DND-41 (cell line): ENCODE data around the gene TBCB.
"Not testable (repeated sequence)": the region's sequence is repeated elsewhere in the genome, so short reads cannot be mapped to it uniquely, and the experiment has no call there.

Source experiments
- ATAC-seq: fragments of 200-7000 bp; cut with Tn5 transposase; 3 replicates; pipeline ENCODE4 v1.9.1; 2021; ENCODE audit warnings: low read depth; ENCODE audit not compliant: insufficient read depth
- DNase-seq: peaks from one replicate; pipeline ENCODE4 v3.0.0-alpha.2; 2020
- H2AFZ ChIP-seq: 2 replicates; pipeline ENCODE4 v1.6.0; 2012; ENCODE audit warnings: low read depth, low read length
- H3K27ac ChIP-seq: 2 replicates; pipeline ENCODE4 v1.5.1; 2012; ENCODE audit warnings: low read length, inconsistent platforms
- H3K27me3 ChIP-seq: fragments of 200-600 bp; sonication (generic); 2 replicates; pipeline ENCODE4 v1.6.0; 2012; ENCODE audit warnings: low read length, mild to moderate bottlenecking, inconsistent platforms; ENCODE audit not compliant: insufficient read depth, poor library complexity
- H3K36me3 ChIP-seq: 2 replicates; pipeline ENCODE4 v1.5.1; 2012; ENCODE audit warnings: low read length, inconsistent platforms; ENCODE audit not compliant: insufficient read depth
- H3K4me1 ChIP-seq: 2 replicates; pipeline ENCODE4 v1.5.1; 2012; ENCODE audit warnings: mild to moderate bottlenecking, low read length; ENCODE audit not compliant: insufficient read depth
- H3K4me2 ChIP-seq: 2 replicates; pipeline ENCODE4 v1.6.0; 2012; ENCODE audit warnings: mild to moderate bottlenecking, moderate library complexity, low read length, inconsistent platforms; ENCODE audit not compliant: insufficient read depth
- H3K4me3 ChIP-seq, 2 experiments: fragments of 200-600 bp in 1 of 2; shearing (Covaris generic) in 1 of 2; 2 replicates each; pipeline ENCODE4 v1.5.1; 2012 to 2016; ENCODE audit warnings: inconsistent platforms in 2 of 2, low read length in 2 of 2, mild to moderate bottlenecking in 2 of 2, low read depth in 1 of 2, moderate library complexity in 1 of 2
- H3K79me2 ChIP-seq: 2 replicates; pipeline ENCODE4 v1.6.0; 2012; ENCODE audit warnings: low read length, inconsistent platforms; ENCODE audit not compliant: insufficient read depth
- H3K9ac ChIP-seq: 2 replicates; pipeline ENCODE4 v1.6.0; 2012; ENCODE audit warnings: low read depth, mild to moderate bottlenecking, inconsistent platforms, low read length, moderate library complexity
- H3K9me3 ChIP-seq: 2 replicates; pipeline ENCODE4 v1.5.1; 2012; ENCODE audit warnings: low read length, moderate library complexity, mild to moderate bottlenecking, inconsistent platforms; ENCODE audit not compliant: insufficient read depth, severe bottlenecking
- H4K20me1 ChIP-seq: 2 replicates; pipeline ENCODE4 v1.6.0; 2012; ENCODE audit warnings: low read length; ENCODE audit not compliant: insufficient read depth
- CTCF ChIP-seq: IDR thresholded peaks from 2 replicates; pipeline ENCODE4 v1.5.1; 2012; ENCODE audit warnings: borderline replicate concordance, low read length, moderate library complexity, mild to moderate bottlenecking; ENCODE audit not compliant: poor library complexity, severe bottlenecking; ENCODE audit errors: extremely low read depth
- EZH2 ChIP-seq: IDR thresholded peaks from 3 replicates; pipeline ENCODE4 v1.6.1; 2012; ENCODE audit warnings: borderline replicate concordance, low read depth, mild to moderate bottlenecking, moderate library complexity, low read length, inconsistent platforms; ENCODE audit not compliant: severe bottlenecking

Gene TBCB

GRCh38 chr19:36115453-36116343 lies at the start of gene TBCB:
Gene TBCB, plus strand, starts transcription at chr19:36115468. Its CDS starts 93 bp downstream, at chr19:36115561.
- no peak for DNase-seq
- H3K4me3 ChIP-seq, result peak within 1 kb of the TSS; percentile 55 to 68; a peak in 3 of 4 replicates

GRCh38 chr19:36067681-36068080 lies 47.6 kb upstream of the TBCB start:
- TF ChIP-seq EZH2, result no peak
- TF ChIP-seq CTCF, result no peak
- Histone ChIP-seq H3K9me3 (no peaks in the 10 kb centered on the region), H3K27ac (no peak overlapping the region), H3K27me3 (no peaks in the 10 kb centered on the region), H3K9ac (no peak overlapping the region), H3K4me1 (no peaks in the 10 kb centered on the region), H3K36me3 (peaks cover 79% of the 10 kb centered on the region), H2AFZ (no peak overlapping the region), H3K4me3 (no peak overlapping the region), H3K4me2 (no peak overlapping the region), H4K20me1 (peaks cover 55% of the 10 kb centered on the region), H3K79me2 (peaks cover 58% of the 10 kb centered on the region)
- DNase-seq (no peak), ATAC-seq (no peak)

More at GRCh38 chr19:36115453-36116343, at the start of gene TBCB:
- Histone ChIP-seq H3K27me3 (no peaks in the 10 kb centered on the region), H3K27ac (peak within 1 kb of the TSS; percentile 79), H2AFZ (peak within 1 kb of the TSS; percentile 80), H4K20me1 (peaks cover 19% of the 10 kb centered on the region), H3K36me3 (peaks cover 64% of the 10 kb centered on the region), H3K9me3 (no peaks in the 10 kb centered on the region), H3K4me2 (peak within 1 kb of the TSS; percentile 96), H3K9ac (peak within 1 kb of the TSS; percentile 72), H3K79me2 (peaks cover 50% of the 10 kb centered on the region), H3K4me1 (peaks cover 38% of the 10 kb centered on the region)
- no peak for TF ChIP-seq CTCF
- no peak for TF ChIP-seq EZH2
- peak; percentile 40 for ATAC-seq

GRCh38 chr19:36068810-36069499 lies 46.3 kb upstream of the TBCB start:
- not testable (repeated sequence) for H3K9ac ChIP-seq, H3K9me3 ChIP-seq, H2AFZ ChIP-seq, H3K27ac ChIP-seq, H3K4me2 ChIP-seq, H3K27me3 ChIP-seq, H3K4me3 ChIP-seq, ATAC-seq, DNase-seq, H3K4me1 ChIP-seq
- peaks cover 58% of the 10 kb centered on the region for H3K79me2 ChIP-seq
- H4K20me1 ChIP-seq, result peaks cover 57% of the 10 kb centered on the region
- H3K36me3 ChIP-seq, result peaks cover 80% of the 10 kb centered on the region

- Histone ChIP-seq H3K9me3 (no peaks in the 10 kb centered on the region), H3K27ac (no peak overlapping the region), H2AFZ (no peak overlapping the region), H3K9ac (no peak overlapping the region), H3K4me1 (no peaks in the 10 kb centered on the region), H3K4me2 (no peak overlapping the region), H3K79me2 (peaks cover 37% of the 10 kb centered on the region), H3K36me3 (peaks cover 81% of the 10 kb centered on the region), H3K4me3 (no peak overlapping the region), H4K20me1 (peaks cover 33% of the 10 kb centered on the region), H3K27me3 (no peaks in the 10 kb centered on the region)
- no peak for ATAC-seq
- TF ChIP-seq CTCF (no peak), EZH2 (no peak)
- DNase-seq, result no peak
Observed at GRCh38 chr19:36072081-36072480, 43.2 kb upstream of the TBCB start.
